ENCODE data around the gene DHCR7.

Gene DHCR7

DNA sequence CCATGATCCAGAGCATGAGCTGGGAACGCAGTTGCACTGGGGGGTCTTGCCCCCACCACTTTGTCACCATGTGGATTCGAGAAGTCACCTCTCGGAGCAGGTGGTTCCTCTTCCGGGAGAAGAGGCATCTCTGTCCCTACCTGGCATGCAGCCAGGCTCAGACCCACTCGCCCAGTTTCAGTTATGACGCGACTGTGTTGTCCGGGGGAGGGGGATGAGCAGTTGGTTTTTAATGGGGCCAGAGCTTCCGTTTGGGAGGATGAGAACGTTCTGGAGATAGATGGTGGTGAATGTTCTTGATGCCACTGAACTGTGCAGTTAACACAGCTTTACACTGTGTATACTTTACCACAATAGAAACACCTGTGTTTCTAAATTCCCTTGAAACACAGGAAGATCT, 41.5 kb downstream of the DHCR7 start:
- DNase-seq = no peak

DNA sequence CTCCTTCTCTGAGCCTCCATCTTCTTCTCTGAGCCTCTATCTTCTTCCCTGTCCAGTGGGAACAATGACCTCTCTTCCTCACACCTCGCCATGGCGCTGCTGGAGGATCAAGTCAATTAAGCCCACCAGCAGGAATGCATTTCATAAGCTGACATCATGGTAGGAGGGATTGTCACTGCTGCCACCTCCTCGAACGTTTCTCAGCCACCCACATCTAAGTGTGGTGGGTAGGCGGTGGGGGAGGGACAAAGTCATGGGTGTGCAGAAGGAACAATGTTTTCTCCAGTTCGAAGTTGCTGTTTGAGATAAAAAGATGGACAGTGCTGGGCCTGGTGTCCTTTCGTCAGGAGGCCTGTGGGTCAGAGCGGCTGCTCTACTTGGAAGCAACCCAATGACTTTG, 44.0 kb downstream of the DHCR7 start:
- no peak for DNase-seq

DNA sequence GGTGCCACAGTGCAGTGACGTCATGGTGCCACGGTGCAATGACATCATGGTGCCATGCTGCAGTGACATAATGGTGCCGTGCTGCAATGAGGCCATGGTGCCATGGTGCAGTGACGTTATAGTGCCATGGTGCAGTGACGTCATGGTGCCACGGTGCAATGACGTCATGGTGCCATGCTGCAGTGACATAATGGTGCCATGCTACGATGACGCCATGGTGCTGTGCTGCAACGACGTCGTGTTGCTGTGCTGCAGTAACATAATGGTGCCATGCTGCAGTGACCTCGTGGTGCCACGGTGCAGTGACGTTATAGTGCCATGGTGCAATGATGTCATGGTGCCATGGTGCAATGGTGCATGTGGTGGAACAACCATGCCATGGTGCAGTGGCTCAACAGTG, 45.3 kb downstream of the DHCR7 start:
- no peak for DNase-seq

GRCh38 chr11:71400216-71400615, 48.0 kb downstream of the DHCR7 start:
- DNase-seq = no peak

- DNase-seq = no peak
Measured at GRCh38 chr11:71399341-71399740, 48.9 kb downstream of the DHCR7 start.

- no peak for DNase-seq
Measured at GRCh38 chr11:71397961-71398360, 50.2 kb downstream of the DHCR7 start.

GRCh38 chr11:71397331-71397860, 50.8 kb downstream of the DHCR7 start:
- no peak for DNase-seq

DNA sequence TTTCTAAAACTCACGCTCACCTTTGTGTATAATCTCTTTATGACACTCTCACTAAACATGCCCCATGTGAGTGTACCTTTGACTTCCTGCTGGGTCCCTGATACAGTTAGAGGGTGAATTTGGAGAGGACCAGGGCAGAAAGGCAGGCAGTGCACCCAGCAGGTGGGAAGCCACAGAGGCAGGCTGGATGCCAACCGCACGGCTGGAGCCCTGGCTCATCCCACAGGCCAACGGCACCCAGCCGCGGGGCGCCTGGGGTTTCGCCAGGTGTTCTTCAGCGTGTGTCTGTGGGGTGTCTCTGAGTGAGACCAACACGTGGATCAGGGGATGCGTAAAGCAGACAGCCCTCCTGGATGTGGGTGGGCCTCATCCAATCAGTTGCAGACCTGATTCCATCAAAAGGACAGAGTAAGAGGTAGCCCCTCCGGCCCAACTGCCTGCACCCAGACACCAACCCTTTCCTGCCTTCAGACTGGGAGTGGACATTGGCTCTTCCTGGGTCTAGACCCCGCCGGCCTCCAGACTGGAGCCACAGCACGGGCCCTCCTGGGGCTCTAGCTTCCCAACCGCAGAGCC, 51.6 kb downstream of the DHCR7 start:
- DNase-seq = no peak

DNA sequence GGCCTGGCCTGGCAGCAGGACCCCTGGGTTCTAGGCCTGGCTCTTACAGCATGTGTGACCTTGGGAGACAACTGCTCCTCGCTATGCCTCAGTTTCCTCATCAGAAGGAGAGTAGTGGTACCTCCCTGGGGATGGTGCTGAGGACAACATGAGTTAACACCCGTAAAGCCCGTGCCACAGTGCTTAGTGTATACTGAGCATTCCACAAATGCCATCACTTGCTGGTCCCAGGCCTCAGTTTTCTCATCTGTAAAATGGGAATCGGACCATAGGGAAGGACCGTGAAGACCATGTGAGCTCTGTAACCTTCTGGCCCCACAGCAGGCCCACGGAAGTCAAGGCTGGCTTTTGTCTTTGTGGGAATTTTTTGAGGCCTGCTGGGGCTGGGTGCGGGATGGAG, 52.4 kb downstream of the DHCR7 start:
- DNase-seq = no peak

- DNase-seq = no peak
Measured at GRCh38 chr11:71395263-71395560, 53.0 kb downstream of the DHCR7 start.

- no peak for DNase-seq
Measured at GRCh38 chr11:71393283-71393682, 54.9 kb downstream of the DHCR7 start.

GRCh38 chr11:71391796-71392195, 56.4 kb downstream of the DHCR7 start:
- no peak for DNase-seq

GRCh38 chr11:71391352-71391751, 56.8 kb downstream of the DHCR7 start:
- no peak for DNase-seq

DNA sequence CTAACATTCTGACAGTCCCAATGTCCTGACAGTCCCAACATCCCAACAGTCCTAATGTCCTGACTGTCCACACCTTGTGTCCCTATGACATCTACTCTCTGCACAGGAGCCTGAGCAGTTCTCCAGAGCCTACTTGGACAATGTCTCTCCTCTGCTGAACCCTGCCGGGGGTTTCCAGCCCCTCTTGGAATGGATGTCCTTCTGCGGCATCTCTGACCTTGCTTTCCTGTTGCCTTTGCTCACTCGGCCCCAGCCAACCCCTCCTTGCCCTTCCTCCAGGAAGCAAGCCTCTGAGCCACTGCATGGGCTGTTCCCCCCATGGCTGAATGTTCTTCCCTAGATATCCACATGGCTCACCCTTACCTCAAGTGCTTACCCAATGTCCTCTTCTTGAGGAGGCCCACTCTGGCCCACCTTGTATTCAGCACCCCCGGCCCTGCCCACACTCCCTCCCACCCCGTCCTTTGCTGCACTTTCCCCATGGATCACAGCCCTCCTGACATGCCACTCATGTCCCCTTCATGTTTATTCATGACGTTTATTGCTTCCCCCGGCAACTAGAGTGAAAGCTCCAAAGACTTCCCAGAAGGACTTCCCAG, 59.5 kb downstream of the DHCR7 start:
- DNase-seq = no peak

- no peak for DNase-seq
Measured at GRCh38 chr11:71387784-71388636, 60.2 kb downstream of the DHCR7 start.

GRCh38 chr11:71387200-71387599, 61.0 kb downstream of the DHCR7 start:
- DNase-seq = no peak

DNA sequence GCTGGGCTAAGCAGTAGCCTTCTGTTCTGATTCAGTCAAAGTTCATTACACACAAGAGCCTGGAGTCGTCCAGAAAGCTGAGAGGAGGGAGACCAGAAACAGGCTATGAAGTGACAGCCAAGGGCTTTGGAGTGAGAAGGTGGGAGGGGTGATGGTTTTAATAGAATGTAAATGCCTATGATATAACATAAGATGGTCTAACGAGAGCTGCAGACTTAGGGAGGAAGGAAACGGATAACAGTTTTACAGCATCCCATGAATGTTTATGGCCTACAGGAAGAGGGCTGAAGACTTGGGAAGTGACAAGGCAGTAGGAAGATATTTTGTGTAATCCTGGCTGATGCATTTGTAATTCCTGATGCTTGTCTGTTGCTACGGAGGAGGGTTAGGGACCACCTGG, 62.0 kb downstream of the DHCR7 start:
- no peak for DNase-seq

DNA sequence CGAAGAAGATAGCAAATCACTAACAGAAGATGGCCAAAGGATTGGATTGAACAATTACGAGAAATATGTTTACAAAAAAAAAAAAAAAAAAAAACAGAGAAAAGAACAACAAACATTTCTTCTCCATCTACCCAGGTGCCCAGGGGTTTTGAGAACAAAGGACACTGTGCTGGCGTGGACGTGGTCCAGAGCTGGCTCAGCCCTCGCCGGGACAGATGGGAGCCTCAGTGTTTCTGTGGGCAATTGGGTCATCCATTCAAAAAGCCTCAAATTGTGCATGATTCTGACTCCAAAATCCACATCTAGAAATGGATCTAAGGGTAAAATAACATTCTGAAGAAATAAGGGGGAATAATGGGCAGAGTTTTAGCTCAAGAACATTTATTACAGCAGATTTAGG, 63.1 kb downstream of the DHCR7 start:
- no peak for DNase-seq

- no peak for DNase-seq
Measured at GRCh38 chr11:71384561-71384960, 63.6 kb downstream of the DHCR7 start.

All from effector CD8-positive, alpha-beta T cell (primary cell).